ENCODE data around the gene CCDC7. TPM values are rescaled to one million over a fixed set of nuclear protein-coding genes. Genes with fewer than 3 reads are reported as not detected.
"Not testable (repeated sequence)": the region's sequence is repeated elsewhere in the genome, so short reads cannot be mapped to it uniquely, and the experiment has no call there.

CCDC7 gene
- total RNA-seq, 2 experiments from 2014 or later, result 9.8 to 12.3 TPM

GRCh38 chr10:32577448-32577847 is 131.5 kb downstream of the CCDC7 start:
- Histone ChIP-seq H2AFZ (ENCODE audit: low read length) (no peak overlapping the region), H3K79me2 (ENCODE audit: insufficient read depth, low read depth, low read length) (no peaks in the 10 kb centered on the region), H3K4me1 (ENCODE audit: insufficient read depth, low read length, poor library complexity, severe bottlenecking) (no peaks in the 10 kb centered on the region), H3K9me3 (ENCODE audit: low read length) (no peaks in the 10 kb centered on the region), H3K9me2 (ENCODE audit: insufficient read depth, low read length) (no peaks in the 10 kb centered on the region), H3K27ac (ENCODE audit: low read depth, low read length, poor library complexity, severe bottlenecking) (no peak overlapping the region), H3K4me3 (ENCODE audit: low read depth, low read length, poor library complexity, severe bottlenecking) (no peak overlapping the region), H3K4me2 (ENCODE audit: low read length) (no peak overlapping the region), H3K36me3 (ENCODE audit: insufficient read depth, low read length) (no peaks in the 10 kb centered on the region), H4K20me1 (ENCODE audit: insufficient read depth, low read length) (no peaks in the 10 kb centered on the region)
- TF ChIP-seq EZH2phosphoT487 (IDR thresholded peaks at IDR 0.05; ENCODE audit: borderline replicate concordance, low read depth, low read length) (no peak), CTCF (conservative IDR thresholded peaks at IDR 0.05; ENCODE audit: low read length) (no peak)
- POLR2A ChIA-PET, result no interaction called here
- no TSS peak for BruUV-seq (replicated peaks)
- CTCF ChIA-PET (ENCODE audit: unreplicated experiment), result no interaction called here
- no peak for DNase-seq (ENCODE audit: low spot score)
- intact Hi-C loops (cut with micrococcal nuclease; ENCODE audit: unreplicated experiment), result no loop called here

- no peak for DNase-seq (ENCODE audit: low spot score)
- ChIA-PET POLR2A (no interaction called here), CTCF (ENCODE audit: unreplicated experiment) (no interaction called here)
- H3K9me2 ChIP-seq (ENCODE audit: insufficient read depth, low read length), result no peaks in the 10 kb centered on the region
- H3K4me2 ChIP-seq (ENCODE audit: low read length), result no peak overlapping the region
- no peak for TF ChIP-seq CTCF (conservative IDR thresholded peaks at IDR 0.05; ENCODE audit: low read length)
- no peak for TF ChIP-seq EZH2phosphoT487 (IDR thresholded peaks at IDR 0.05; ENCODE audit: borderline replicate concordance, low read depth, low read length)
- H3K4me3 ChIP-seq (ENCODE audit: low read depth, low read length, poor library complexity, severe bottlenecking), result no peak overlapping the region
- no peaks in the 10 kb centered on the region for H3K9me3 ChIP-seq (ENCODE audit: low read length)
- no peak overlapping the region for H3K27ac ChIP-seq (ENCODE audit: low read depth, low read length, poor library complexity, severe bottlenecking)
- intact Hi-C loops (cut with micrococcal nuclease; ENCODE audit: unreplicated experiment), result no loop called here
- no peaks in the 10 kb centered on the region for H4K20me1 ChIP-seq (ENCODE audit: insufficient read depth, low read length)
- H3K79me2 ChIP-seq (ENCODE audit: insufficient read depth, low read depth, low read length), result no peaks in the 10 kb centered on the region
- no peak overlapping the region for H2AFZ ChIP-seq (ENCODE audit: low read length)
- no peaks in the 10 kb centered on the region for H3K4me1 ChIP-seq (ENCODE audit: insufficient read depth, low read length, poor library complexity, severe bottlenecking)
- H3K36me3 ChIP-seq (ENCODE audit: insufficient read depth, low read length), result no peaks in the 10 kb centered on the region
- BruUV-seq (replicated peaks), result no TSS peak
These were observed 137.0 kb downstream of the CCDC7 start for GRCh38 chr10:32582946-32583345.

GRCh38 chr10:32598022-32598421 is 152.1 kb downstream of the CCDC7 start:
- intact Hi-C loops (cut with micrococcal nuclease; ENCODE audit: unreplicated experiment); H3K79me2 ChIP-seq (ENCODE audit: insufficient read depth, low read depth, low read length); H3K9me3 ChIP-seq (ENCODE audit: low read length); H2AFZ ChIP-seq (ENCODE audit: low read length); DNase-seq (ENCODE audit: low spot score); CTCF ChIA-PET (ENCODE audit: unreplicated experiment); BruUV-seq (replicated peaks); H3K36me3 ChIP-seq (ENCODE audit: insufficient read depth, low read length); H3K4me2 ChIP-seq (ENCODE audit: low read length); H4K20me1 ChIP-seq (ENCODE audit: insufficient read depth, low read length); H3K4me1 ChIP-seq (ENCODE audit: insufficient read depth, low read length, poor library complexity, severe bottlenecking); H3K4me3 ChIP-seq (ENCODE audit: low read depth, low read length, poor library complexity, severe bottlenecking); H3K9me2 ChIP-seq (ENCODE audit: insufficient read depth, low read length); H3K27ac ChIP-seq (ENCODE audit: low read depth, low read length, poor library complexity, severe bottlenecking): not testable (repeated sequence)
- POLR2A ChIA-PET, result interaction anchor here (0.7 kb wide), 1 partner anchor 10 kb away, joined by 3 read pairs; no protein-coding TSS in a partner anchor
